Left hindlimb (tissue), 1 donor: ENCODE data around the gene THOC6.

Source experiments
- DNase-seq: peaks from one replicate; pipeline ENCODE4 v3.0.0-alpha.2; 2018

THOC6 gene

GRCh38 chr16:2992383-2993081 lies 31.3 kb upstream of the THOC6 start:
- DNase-seq: no peak

DNA sequence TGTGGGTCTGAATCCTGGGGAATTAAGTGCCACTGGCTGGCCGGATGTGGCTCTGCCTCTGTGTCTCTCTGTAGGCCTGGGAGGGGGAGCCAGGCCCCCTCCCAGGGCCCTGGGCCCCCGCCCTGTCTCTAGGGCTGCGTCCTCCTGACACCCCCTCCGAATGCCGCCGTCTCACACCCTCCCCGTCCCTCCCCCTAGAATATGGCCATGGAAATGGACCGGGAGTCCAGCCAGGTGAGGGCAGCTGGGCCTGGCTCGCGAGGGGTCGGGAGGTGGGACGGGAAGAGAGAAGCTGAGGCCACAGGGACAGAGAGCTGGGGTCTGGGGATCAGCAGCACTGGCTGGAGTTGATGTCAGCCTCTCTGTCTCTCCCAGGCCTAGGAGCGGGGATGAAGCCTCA lies 27.5 kb upstream of the THOC6 start:
- no peak for DNase-seq

- DNase-seq: no peak
Observed at GRCh38 chr16:2999929-3000328, 23.9 kb upstream of the THOC6 start.

GRCh38 chr16:3000540-3000939 lies 23.3 kb upstream of the THOC6 start:
- no peak for DNase-seq

DNA sequence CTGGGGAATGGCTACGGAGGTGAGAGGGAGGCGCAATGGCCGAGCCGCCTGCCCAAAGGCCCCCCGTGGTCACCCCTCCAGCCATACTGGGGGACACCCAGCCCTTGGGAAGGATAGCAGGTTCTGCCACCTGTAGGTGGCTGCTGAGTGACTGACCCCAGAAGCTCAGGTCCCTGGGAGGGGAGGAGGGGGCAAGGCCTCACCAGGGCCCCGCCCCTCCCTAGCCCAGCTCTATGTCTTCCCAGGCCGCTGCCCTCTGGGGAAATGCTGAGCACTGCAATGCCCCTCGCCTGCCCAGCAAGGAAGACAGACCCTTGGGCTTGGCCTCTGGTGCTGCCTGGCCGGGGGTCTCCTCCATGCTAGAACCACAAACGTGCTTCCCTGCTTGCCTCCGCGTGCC lies 22.5 kb upstream of the THOC6 start:
- no peak for DNase-seq

DNA sequence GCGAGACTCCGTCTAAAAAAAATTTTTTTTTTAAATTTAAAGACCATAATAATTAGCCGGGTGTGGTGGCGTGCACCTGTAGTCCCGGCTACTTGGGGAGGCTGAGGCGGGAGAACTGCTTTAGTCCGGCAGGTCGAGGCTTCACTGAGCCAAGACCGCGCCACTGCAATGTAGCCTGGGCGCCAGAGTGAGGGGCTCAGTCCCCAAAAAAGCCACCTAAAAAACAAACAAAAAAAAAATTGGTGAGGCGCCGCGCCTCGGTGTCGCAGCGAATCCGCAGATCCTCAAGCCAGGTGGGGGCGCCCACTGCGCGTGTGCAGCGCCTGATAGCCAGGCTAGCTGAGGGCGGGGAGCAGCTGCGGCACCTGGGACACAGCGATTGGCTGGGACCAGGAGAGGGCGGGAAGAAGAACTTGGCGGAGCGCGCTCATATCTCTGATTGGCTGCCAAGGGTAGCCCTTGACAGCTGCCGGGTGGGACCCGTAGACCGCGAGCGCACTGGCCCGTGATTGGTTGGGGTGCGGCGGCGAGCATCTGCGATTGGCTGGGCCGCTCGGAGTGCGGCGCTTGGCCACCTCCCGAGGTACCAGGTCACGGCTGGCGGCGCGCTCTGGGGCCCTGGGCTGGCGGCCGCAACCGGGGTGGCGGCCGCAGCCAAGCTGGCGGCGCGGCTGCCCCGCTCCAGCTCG lies 20.1 kb upstream of the THOC6 start:
- peak; percentile 96 for DNase-seq

DNA sequence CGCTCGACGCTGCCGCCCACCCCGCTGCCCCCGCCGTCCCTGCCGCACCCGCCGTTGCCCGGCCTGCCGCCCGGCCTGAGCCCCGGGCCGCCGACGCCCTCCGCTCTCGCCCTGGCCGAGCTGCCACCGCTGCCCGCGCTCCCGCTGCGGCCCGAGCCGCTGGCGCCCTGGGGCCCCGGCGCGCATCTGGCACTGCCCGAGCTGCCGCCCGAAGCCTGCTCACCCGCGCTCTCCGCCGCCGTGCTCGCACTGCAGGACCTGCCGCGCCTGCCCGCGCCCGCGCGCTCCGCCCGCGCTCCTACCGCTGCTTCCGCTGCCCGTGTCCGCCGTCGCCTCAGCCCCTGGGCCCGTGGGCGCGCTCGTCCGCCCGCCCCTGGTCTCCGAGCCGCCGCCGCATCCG lies 19.5 kb upstream of the THOC6 start:
- no peak for DNase-seq

DNA sequence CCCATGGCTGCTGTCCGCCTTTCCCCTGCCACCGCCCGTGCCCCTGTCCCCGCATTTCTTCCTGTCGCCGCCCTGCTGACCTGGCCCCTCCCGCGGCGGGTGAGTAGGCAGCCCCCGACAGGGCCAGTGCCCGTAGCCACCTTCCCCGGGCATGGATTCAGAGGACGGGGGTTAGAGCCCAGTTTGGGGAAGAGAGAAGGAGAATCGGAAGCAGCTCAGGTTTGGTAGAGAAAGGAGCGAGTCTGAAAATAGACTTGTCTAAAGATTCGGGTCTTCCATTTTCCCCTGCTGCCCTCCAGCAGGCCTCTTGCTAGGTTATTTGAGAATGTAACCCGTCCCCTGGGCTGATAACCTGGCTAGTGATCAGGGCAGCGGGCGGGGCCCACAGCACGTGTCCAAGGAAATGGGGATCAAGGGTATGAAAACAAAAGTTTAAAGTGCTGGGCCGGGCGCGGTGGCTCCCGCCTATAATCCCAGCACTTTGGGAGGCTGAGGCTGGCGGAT lies 19.0 kb upstream of the THOC6 start:
- DNase-seq: no peak

GRCh38 chr16:3007059-3007956 lies 16.5 kb upstream of the THOC6 start:
- no peak for DNase-seq

DNA sequence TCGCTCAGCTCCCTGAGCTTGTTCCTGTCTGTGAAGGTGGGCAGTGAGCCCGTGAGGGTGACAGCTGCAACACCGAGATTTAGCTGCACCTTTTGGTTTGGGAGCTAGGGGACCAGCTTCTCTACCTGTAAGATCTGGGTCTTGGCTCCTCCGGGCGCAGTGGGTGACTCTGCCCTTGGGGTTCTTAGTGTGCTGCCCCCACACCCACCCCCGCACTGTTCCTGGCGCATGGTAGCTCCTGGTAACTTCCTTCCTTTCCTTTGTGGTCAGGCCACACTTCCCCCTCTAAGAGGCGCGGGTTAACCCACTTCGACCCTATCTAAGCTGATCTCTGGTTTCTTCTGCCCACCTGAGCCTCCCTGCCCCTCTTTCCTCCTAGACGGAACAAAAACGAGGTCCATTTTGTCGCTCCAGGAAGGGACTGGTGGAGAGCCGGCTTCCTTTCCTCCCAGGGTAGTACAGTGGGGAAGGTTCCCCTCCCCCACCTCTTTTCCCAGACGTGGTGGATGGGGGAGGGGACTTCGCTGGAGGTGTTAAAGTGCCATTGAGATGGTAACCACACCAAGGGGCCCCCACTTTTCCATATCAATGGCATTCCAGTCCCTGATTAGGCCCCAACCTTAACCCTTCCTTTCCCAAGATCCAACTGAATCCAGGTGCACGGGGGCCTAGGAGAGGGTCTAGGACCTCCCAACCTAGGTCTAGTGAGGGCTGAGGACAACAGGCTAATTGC lies 15.7 kb upstream of the THOC6 start:
- no peak for DNase-seq

- DNase-seq: no peak
Observed at GRCh38 chr16:3008690-3009037, 15.2 kb upstream of the THOC6 start.

DNA sequence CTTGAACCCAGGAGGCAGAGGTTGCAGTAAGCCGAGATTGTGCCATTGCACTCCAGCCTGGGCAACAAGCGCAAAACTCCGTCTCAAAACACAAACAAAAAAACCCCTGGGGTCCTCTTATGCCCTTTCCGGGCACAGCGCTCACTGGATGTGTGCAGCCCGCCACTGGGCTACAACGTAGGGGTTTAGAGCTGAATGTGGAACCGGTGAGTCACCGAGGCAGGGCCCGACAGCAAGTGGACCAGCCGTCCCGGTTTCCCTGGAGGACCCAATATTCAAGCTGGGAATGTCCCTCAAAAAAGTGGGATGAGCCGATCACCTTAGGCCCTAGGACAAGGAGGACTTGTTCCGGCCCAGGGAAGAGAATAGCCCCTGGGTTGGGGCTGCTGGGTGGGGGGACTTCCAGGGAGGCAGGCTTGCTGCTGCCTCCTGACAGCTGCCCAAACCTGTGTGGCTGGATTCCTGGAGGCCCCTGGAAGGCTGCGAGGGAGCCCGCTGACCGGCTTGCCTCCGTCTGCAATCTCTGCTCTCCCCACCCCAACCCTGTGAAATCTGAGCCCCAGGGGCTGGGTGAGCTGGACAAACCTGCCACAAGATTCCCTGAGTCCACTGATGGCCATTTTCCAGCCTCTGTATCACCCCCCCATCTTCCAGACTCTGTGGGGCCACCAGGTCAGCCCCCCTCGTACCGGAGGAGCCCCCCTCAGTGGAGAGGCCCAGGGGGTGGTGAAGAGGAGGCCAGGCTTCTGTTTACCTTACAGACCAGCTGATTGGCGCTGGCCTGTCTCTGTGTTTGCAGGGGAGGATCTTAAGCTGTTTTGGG lies 14.1 kb upstream of the THOC6 start:
- DNase-seq: no peak

DNA sequence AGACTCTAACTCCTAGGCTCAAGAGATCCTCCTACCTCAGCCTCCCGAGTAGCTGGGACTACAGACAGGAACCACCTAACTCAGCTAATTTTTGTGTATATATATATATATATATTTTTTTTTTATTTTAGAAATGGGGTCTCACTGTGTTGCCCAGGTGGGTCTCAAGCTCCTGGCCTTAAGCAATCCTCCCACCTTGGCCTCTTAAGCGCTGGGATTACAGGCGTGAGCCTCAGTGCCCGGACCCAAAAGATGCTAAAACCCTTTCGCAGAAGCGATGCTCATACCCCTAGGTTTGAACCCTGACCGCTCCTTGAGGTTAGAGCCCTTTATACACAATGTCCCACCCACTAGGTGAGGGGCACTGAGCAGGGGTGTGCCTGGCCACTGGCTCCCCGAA lies 13.3 kb upstream of the THOC6 start:
- DNase-seq: no peak

- no peak for DNase-seq
Observed at GRCh38 chr16:3012246-3012645, 11.6 kb upstream of the THOC6 start.

DNA sequence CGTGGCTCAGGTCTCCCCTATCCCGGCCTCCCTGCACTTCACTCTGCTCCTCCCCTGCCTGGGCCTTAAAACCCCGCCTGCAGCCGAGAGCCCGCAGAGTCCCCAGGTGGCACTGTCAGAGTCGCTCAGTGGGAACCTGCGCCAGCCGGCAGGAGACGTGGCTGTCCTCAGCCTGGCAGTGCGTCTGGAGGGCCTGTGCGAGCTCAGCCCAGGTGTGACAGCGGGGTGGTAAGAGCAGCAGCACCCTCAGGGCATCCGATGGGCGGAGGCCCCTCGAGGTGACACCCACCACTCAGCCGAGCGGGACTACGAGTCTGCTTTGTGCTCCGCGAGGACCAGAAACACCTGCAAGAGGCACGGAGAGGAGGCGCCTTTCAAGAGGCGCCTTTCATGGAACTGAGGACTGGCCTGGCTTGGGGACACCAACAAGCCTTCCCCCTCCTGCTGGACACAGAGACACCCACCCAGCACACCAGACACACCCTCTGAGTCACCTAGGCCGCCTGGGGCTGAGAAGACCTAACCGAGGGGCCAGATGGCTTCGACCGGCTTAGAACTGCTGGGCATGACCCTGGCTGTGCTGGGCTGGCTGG lies 10.9 kb upstream of the THOC6 start, which contains the start of gene CLDN9:
Gene CLDN9 (plus strand): TSS at position 96 of the 593 bp plus-strand sequence. CDS start 440 bp downstream, at position 536.
- DNase-seq: no peak

DNA sequence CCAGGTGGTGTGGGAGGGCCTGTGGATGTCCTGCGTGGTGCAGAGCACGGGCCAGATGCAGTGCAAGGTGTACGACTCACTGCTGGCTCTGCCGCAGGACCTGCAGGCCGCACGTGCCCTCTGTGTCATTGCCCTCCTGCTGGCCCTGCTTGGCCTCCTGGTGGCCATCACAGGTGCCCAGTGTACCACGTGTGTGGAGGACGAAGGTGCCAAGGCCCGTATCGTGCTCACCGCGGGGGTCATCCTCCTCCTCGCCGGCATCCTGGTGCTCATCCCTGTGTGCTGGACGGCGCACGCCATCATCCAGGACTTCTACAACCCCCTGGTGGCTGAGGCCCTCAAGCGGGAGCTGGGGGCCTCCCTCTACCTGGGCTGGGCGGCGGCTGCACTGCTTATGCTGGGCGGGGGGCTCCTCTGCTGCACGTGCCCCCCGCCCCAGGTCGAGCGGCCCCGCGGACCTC lies 10.3 kb upstream of the THOC6 start:
- DNase-seq: no peak

DNA sequence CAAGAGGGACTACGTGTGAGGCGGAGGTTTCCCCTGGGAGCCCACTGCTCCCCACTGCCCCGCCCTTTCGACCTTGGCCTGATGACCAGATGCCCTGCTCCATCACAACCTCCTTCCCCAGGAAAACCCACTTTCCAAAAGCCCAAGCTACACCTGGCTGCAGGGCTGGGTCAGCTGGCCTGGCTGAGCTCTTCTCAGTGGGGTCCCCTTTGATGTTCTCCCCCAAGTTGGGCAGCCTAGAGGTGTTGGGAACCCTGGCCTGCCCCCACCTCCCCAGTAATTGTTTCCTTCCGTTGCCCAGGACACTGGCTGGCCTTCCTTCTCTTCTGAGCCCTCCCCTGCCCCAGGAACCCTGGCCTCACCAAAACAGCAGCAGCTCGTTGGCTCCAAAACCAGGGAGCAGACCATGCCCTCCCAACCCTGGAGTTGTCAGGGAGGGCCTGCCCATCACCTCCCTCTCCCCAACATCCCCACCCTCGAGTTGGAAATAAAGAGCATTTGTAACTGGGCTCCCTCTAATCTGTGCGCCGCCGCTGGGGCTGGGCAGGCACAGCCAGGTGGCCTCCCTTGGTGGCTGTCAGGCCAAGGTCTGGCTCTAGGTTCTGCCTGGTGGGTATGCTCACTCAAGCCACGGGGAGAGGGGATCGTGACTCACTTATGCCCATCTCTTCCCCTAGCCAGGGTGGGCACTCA lies 9.7 kb upstream of the THOC6 start:
- DNase-seq: no peak

DNA sequence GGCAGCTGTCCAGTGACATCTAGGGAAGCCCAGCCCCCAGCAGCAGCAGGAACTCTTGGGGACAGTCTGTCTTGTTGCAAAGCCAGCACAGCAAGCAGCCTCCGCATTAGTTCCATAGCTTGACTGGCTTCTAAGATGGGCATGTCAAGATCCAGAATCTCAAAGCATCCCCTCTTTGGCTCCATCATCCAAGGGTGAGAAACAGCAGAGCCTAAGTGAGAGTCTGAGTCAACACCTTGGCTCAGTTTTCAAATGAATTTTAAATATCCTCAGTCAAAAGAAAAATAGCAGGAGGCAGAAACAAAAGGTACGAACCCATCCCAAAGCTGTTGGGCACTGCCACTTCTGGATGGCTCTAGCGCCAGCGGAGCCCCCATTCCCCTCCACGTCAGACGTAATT lies 8.9 kb upstream of the THOC6 start:
- DNase-seq: no peak

GRCh38 chr16:3015865-3016521 lies 7.8 kb upstream of the THOC6 start:
- no peak for DNase-seq

- no peak for DNase-seq
Observed at GRCh38 chr16:3017344-3017743, 6.5 kb upstream of the THOC6 start.
